HEK293 (cell line): ENCODE results near the gene CCDC28B.

Experiments
- GLIS1 ChIP-seq: fragments of 450-650 bp; formaldehyde crosslinking; IDR thresholded peaks from 2 replicates; pipeline ENCODE4 v1.5.1; 2016; ENCODE audit warnings: missing biosample characterization, missing genetic modification characterization
- KLF1 ChIP-seq: fragments of 450-650 bp; formaldehyde crosslinking; IDR thresholded peaks from 2 replicates; pipeline ENCODE4 v1.5.1; 2016; ENCODE audit warnings: missing biosample characterization, missing genetic modification characterization
- KLF10 ChIP-seq: fragments of 450-650 bp; IDR thresholded peaks from 2 replicates; pipeline ENCODE4 v1.5.1; 2018; ENCODE audit warnings: missing biosample characterization, mild to moderate bottlenecking, missing genetic modification characterization
- KLF7 ChIP-seq: fragments of 450-650 bp; formaldehyde crosslinking; IDR thresholded peaks from 2 replicates; pipeline ENCODE4 v1.5.1; 2016; ENCODE audit warnings: missing biosample characterization, missing genetic modification characterization, borderline replicate concordance
- MYNN ChIP-seq: fragments of 450-650 bp; formaldehyde crosslinking; IDR thresholded peaks from 2 replicates; pipeline ENCODE4 v1.5.1; 2016; ENCODE audit warnings: missing biosample characterization, missing genetic modification characterization, borderline replicate concordance
- OSR2 ChIP-seq: fragments of 450-650 bp; formaldehyde crosslinking; IDR thresholded peaks from 2 replicates; pipeline ENCODE4 v1.5.1; 2016; ENCODE audit warnings: missing biosample characterization, missing genetic modification characterization
- PRDM2 ChIP-seq: fragments of 450-650 bp; formaldehyde crosslinking; IDR thresholded peaks from 2 replicates; pipeline ENCODE4 v1.5.1; 2016; ENCODE audit warnings: missing biosample characterization, missing genetic modification characterization, borderline replicate concordance
- REST ChIP-seq: fragments of 450-650 bp; formaldehyde crosslinking; IDR thresholded peaks from 2 replicates; pipeline ENCODE4 v1.5.1; 2016; ENCODE audit warnings: missing biosample characterization, missing genetic modification characterization
- SP7 ChIP-seq: fragments of 450-650 bp; formaldehyde crosslinking; IDR thresholded peaks from 2 replicates; pipeline ENCODE4 v1.5.1; 2016; ENCODE audit warnings: missing biosample characterization, missing genetic modification characterization
- ZFHX2 ChIP-seq: fragments of 450-650 bp; formaldehyde crosslinking; conservative IDR thresholded peaks from 2 replicates; pipeline ENCODE4 v1.5.1; 2016; ENCODE audit warnings: missing biosample characterization, missing genetic modification characterization
- ZNF114 ChIP-seq: fragments of 450-650 bp; formaldehyde crosslinking; IDR thresholded peaks from 2 replicates; pipeline ENCODE4 v1.5.0; 2017; ENCODE audit warnings: missing biosample characterization, missing genetic modification characterization
- ZNF146 ChIP-seq: fragments of 450-650 bp; formaldehyde crosslinking; IDR thresholded peaks from 2 replicates; pipeline ENCODE4 v1.5.1; 2016; ENCODE audit warnings: missing biosample characterization, missing genetic modification characterization
- ZNF155 ChIP-seq: fragments of 450-650 bp; formaldehyde crosslinking; IDR thresholded peaks from 2 replicates; pipeline ENCODE4 v1.5.1; 2016; ENCODE audit warnings: missing biosample characterization, missing genetic modification characterization
- ZNF202 ChIP-seq: fragments of 450-650 bp; formaldehyde crosslinking; IDR thresholded peaks from 2 replicates; pipeline ENCODE4 v1.5.1; 2016; ENCODE audit warnings: missing biosample characterization, missing genetic modification characterization, borderline replicate concordance
- ZNF221 ChIP-seq: fragments of 450-650 bp; formaldehyde crosslinking; IDR thresholded peaks from 2 replicates; pipeline ENCODE4 v1.5.1; 2017; ENCODE audit warnings: missing biosample characterization, missing genetic modification characterization, borderline replicate concordance
- ZNF280C ChIP-seq: fragments of 450-650 bp; formaldehyde crosslinking; IDR thresholded peaks from 2 replicates; pipeline ENCODE4 v1.5.1; 2016; ENCODE audit warnings: missing biosample characterization, missing genetic modification characterization
- ZNF560 ChIP-seq: fragments of 450-650 bp; formaldehyde crosslinking; IDR thresholded peaks from 2 replicates; pipeline ENCODE4 v1.5.1; 2017; ENCODE audit warnings: missing biosample characterization, missing genetic modification characterization, borderline replicate concordance
- ZNF571 ChIP-seq: fragments of 450-650 bp; formaldehyde crosslinking; IDR thresholded peaks from 2 replicates; pipeline ENCODE4 v1.5.0; 2017; ENCODE audit warnings: missing biosample characterization, missing genetic modification characterization
- TF ChIP-seq, protein P1 (sequence below): fragments of 450-650 bp; formaldehyde crosslinking; IDR thresholded peaks from 2 replicates; pipeline ENCODE4 v1.5.1; 2016; ENCODE audit warnings: missing biosample characterization, missing genetic modification characterization
- TF ChIP-seq, protein P2 (sequence below): fragments of 450-650 bp; formaldehyde crosslinking; conservative IDR thresholded peaks from 2 replicates; pipeline ENCODE4 v1.5.1; 2016; ENCODE audit warnings: low read depth, missing biosample characterization, missing genetic modification characterization

The CCDC28B gene

GRCh38 chr1:32221980-32222755, 21.8 kb downstream of the CCDC28B start, which contains the start of the genes EIF3I and TMEM234 (continued):
- TF ChIP-seq ZNF221 (tag by site-specific recombination): no peak
- no peak for TF ChIP-seq ZNF146 (tag by site-specific recombination)
- TF ChIP-seq REST (tag by site-specific recombination): no peak
- no peak for TF ChIP-seq ZNF560 (tag by site-specific recombination)
- TF ChIP-seq KLF10 (tag by site-specific recombination): 0 out of 2 replicates have a peak, but pooled peaks have one; percentile 13
- TF ChIP-seq, protein P1, sequence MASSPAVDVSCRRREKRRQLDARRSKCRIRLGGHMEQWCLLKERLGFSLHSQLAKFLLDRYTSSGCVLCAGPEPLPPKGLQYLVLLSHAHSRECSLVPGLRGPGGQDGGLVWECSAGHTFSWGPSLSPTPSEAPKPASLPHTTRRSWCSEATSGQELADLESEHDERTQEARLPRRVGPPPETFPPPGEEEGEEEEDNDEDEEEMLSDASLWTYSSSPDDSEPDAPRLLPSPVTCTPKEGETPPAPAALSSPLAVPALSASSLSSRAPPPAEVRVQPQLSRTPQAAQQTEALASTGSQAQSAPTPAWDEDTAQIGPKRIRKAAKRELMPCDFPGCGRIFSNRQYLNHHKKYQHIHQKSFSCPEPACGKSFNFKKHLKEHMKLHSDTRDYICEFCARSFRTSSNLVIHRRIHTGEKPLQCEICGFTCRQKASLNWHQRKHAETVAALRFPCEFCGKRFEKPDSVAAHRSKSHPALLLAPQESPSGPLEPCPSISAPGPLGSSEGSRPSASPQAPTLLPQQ (tag by site-specific recombination): 0 out of 2 replicates have a peak, but pooled peaks have one; percentile 37
- TF ChIP-seq MYNN (tag by site-specific recombination): no peak
- TF ChIP-seq KLF1: peak; percentile 88
- TF ChIP-seq KLF7 (tag by site-specific recombination): no peak; the same call in 1 of the 2 replicates
- no peak for TF ChIP-seq ZNF155 (tag by site-specific recombination)
- TF ChIP-seq ZNF202 (tag by site-specific recombination): no peak
- no peak for TF ChIP-seq ZNF571
- peak; percentile 89 for TF ChIP-seq ZFHX2 (tag by site-specific recombination)
- TF ChIP-seq GLIS1 (tag by site-specific recombination): peak; percentile 68
- no peak for TF ChIP-seq ZNF280C (tag by site-specific recombination)
- TF ChIP-seq SP7: 0 out of 2 replicates have a peak, but pooled peaks have one; percentile 26
- TF ChIP-seq OSR2 (tag by site-specific recombination): no peak
- no peak for TF ChIP-seq PRDM2 (tag by site-specific recombination)
- TF ChIP-seq, protein P2, sequence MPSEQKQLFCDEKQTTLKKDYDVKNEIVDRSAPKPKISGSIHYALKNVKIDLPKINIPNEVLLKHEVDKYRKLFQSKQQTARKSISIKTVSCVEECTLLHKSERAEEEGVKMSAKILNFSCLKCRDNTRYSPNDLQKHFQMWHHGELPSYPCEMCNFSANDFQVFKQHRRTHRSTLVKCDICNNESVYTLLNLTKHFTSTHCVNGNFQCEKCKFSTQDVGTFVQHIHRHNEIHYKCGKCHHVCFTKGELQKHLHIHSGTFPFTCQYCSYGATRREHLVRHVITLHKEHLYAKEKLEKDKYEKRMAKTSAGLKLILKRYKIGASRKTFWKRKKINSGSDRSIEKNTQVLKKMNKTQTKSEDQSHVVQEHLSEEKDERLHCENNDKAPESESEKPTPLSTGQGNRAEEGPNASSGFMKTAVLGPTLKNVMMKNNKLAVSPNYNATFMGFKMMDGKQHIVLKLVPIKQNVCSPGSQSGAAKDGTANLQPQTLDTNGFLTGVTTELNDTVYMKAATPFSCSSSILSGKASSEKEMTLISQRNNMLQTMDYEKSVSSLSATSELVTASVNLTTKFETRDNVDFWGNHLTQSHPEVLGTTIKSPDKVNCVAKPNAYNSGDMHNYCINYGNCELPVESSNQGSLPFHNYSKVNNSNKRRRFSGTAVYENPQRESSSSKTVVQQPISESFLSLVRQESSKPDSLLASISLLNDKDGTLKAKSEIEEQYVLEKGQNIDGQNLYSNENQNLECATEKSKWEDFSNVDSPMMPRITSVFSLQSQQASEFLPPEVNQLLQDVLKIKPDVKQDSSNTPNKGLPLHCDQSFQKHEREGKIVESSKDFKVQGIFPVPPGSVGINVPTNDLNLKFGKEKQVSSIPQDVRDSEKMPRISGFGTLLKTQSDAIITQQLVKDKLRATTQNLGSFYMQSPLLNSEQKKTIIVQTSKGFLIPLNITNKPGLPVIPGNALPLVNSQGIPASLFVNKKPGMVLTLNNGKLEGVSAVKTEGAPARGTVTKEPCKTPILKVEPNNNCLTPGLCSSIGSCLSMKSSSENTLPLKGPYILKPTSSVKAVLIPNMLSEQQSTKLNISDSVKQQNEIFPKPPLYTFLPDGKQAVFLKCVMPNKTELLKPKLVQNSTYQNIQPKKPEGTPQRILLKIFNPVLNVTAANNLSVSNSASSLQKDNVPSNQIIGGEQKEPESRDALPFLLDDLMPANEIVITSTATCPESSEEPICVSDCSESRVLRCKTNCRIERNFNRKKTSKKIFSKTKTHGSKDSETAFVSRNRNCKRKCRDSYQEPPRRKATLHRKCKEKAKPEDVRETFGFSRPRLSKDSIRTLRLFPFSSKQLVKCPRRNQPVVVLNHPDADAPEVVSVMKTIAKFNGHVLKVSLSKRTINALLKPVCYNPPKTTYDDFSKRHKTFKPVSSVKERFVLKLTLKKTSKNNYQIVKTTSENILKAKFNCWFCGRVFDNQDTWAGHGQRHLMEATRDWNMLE: peak; percentile 97
- no peak for TF ChIP-seq ZNF114 (tag by site-specific recombination)
